Thyroid gland (tissue), 4 donors: ENCODE measurements around the gene HBA1.
"Not testable (repeated sequence)": the region's sequence is repeated elsewhere in the genome, so short reads cannot be mapped to it uniquely, and the experiment has no call there.

Experiments
- CTCF ChIP-seq, 6 experiments: fragments of 200-600 bp in 3 of 6; fragments of 450-650 bp in 3 of 6; sonication (generic) in 3 of 6; IDR thresholded peaks; one replicate each; pipeline ENCODE4 v1.5.1; 2016 to 2019; ENCODE audit warnings: antibody characterized with exemption in 6 of 6, mild to moderate bottlenecking in 2 of 6, inconsistent platforms in 1 of 6, moderate library complexity in 1 of 6
- POLR2A ChIP-seq, 2 donors: fragments of 450-650 bp; IDR thresholded peaks; one replicate each; pipeline ENCODE4 v1.6.1; 2017; ENCODE audit warnings: antibody characterized with exemption in 2 of 2, mild to moderate bottlenecking in 2 of 2, moderate library complexity in 1 of 2

GRCh38 chr16:153550-154216 lies 22.8 kb upstream of the HBA1 start:
- not testable (repeated sequence) for TF ChIP-seq CTCF, POLR2A (IDR thresholded peaks at IDR 0.05)
